Epidermal melanocyte (primary cell): ENCODE results near the gene ZNF783.
"Not testable (repeated sequence)": the region's sequence is repeated elsewhere in the genome, so short reads cannot be mapped to it uniquely, and the experiment has no call there.

Experiments
- DNase-seq: peaks from one replicate; pipeline ENCODE4 v3.0.0; 2011; ENCODE audit warnings: low spot score; ENCODE audit not compliant: insufficient read length

The ZNF783 gene

GRCh38 chr7:149240637-149241036 is 21.4 kb upstream of the ZNF783 start:
- DNase-seq: no peak

- no peak for DNase-seq
Measured at GRCh38 chr7:149241696-149242095, 20.3 kb upstream of the ZNF783 start.

- DNase-seq: no peak
Measured at GRCh38 chr7:149245244-149245643, 16.8 kb upstream of the ZNF783 start.

- no peak for DNase-seq
Measured at GRCh38 chr7:149245744-149246143, 16.3 kb upstream of the ZNF783 start.

- DNase-seq: no peak
Measured at GRCh38 chr7:149248777-149249176, 13.2 kb upstream of the ZNF783 start.

- not testable (repeated sequence) for DNase-seq
Measured at GRCh38 chr7:149250151-149250550, 11.8 kb upstream of the ZNF783 start.

GRCh38 chr7:149251518-149251917 is 10.5 kb upstream of the ZNF783 start:
- DNase-seq: not testable (repeated sequence)

GRCh38 chr7:149252378-149252777 is 9.6 kb upstream of the ZNF783 start:
- DNase-seq: no peak

GRCh38 chr7:149253665-149254064 is 8.3 kb upstream of the ZNF783 start:
- DNase-seq: no peak

- no peak for DNase-seq
Measured at GRCh38 chr7:149254181-149254858, 7.7 kb upstream of the ZNF783 start.

- no peak for DNase-seq
Measured at GRCh38 chr7:149255174-149255573, 6.8 kb upstream of the ZNF783 start.

- no peak for DNase-seq
Measured at GRCh38 chr7:149256568-149256967, 5.4 kb upstream of the ZNF783 start.

- no peak for DNase-seq
Measured at GRCh38 chr7:149257146-149257545, 4.8 kb upstream of the ZNF783 start.

GRCh38 chr7:149261316-149261828 is 624 bp upstream of the ZNF783 start:
- DNase-seq: no peak

- no peak for DNase-seq
Measured at GRCh38 chr7:149266451-149266850, 4.5 kb downstream of the ZNF783 start.

GRCh38 chr7:149267733-149268132 is 5.7 kb downstream of the ZNF783 start:
- no peak for DNase-seq

- DNase-seq: not testable (repeated sequence)
Measured at GRCh38 chr7:149274424-149274823, 12.4 kb downstream of the ZNF783 start.

GRCh38 chr7:149277871-149278270 is 15.9 kb downstream of the ZNF783 start:
- DNase-seq: no peak

- DNase-seq: no peak
Measured at GRCh38 chr7:149278396-149278795, 16.4 kb downstream of the ZNF783 start.

- DNase-seq: no peak
Measured at GRCh38 chr7:149279111-149279743, 17.2 kb downstream of the ZNF783 start.

- no peak for DNase-seq
Measured at GRCh38 chr7:149280151-149280550, 18.2 kb downstream of the ZNF783 start.

GRCh38 chr7:149280661-149281507 is 18.9 kb downstream of the ZNF783 start:
- DNase-seq: no peak
